HEK293 (cell line): ENCODE results near the gene BAG1.
A peak's percentile ranks its signal among the peaks of the same experiment; 100 is the strongest.

Experiments used
- BCL11B ChIP-seq: fragments of 450-650 bp; formaldehyde crosslinking; IDR thresholded peaks from 2 replicates; pipeline ENCODE4 v1.5.1; 2016; ENCODE audit warnings: low read depth, missing biosample characterization, missing genetic modification characterization
- FEZF1 ChIP-seq: fragments of 450-650 bp; formaldehyde crosslinking; IDR thresholded peaks from 2 replicates; pipeline ENCODE4 v1.5.1; 2016; ENCODE audit warnings: missing biosample characterization, missing genetic modification characterization
- GLIS1 ChIP-seq: fragments of 450-650 bp; formaldehyde crosslinking; IDR thresholded peaks from 2 replicates; pipeline ENCODE4 v1.5.1; 2016; ENCODE audit warnings: missing biosample characterization, missing genetic modification characterization
- KLF10 ChIP-seq: fragments of 450-650 bp; IDR thresholded peaks from 2 replicates; pipeline ENCODE4 v1.5.1; 2018; ENCODE audit warnings: missing biosample characterization, mild to moderate bottlenecking, missing genetic modification characterization
- RBAK ChIP-seq: fragments of 450-650 bp; formaldehyde crosslinking; IDR thresholded peaks from 2 replicates; pipeline ENCODE4 v1.5.1; 2016; ENCODE audit warnings: missing biosample characterization, missing genetic modification characterization
- SCRT1 ChIP-seq: fragments of 450-650 bp; formaldehyde crosslinking; IDR thresholded peaks from 2 replicates; pipeline ENCODE4 v1.5.1; 2016; ENCODE audit warnings: missing biosample characterization, missing genetic modification characterization, borderline replicate concordance
- SP2 ChIP-seq: fragments of 450-650 bp; formaldehyde crosslinking; IDR thresholded peaks from 2 replicates; pipeline ENCODE4 v1.5.1; 2016; ENCODE audit warnings: missing biosample characterization, missing genetic modification characterization
- YY2 ChIP-seq: fragments of 450-650 bp; formaldehyde crosslinking; IDR thresholded peaks from 2 replicates; pipeline ENCODE4 v1.5.1; 2016; ENCODE audit warnings: missing biosample characterization, missing genetic modification characterization
- ZBTB48 ChIP-seq: fragments of 450-650 bp; formaldehyde crosslinking; IDR thresholded peaks from 2 replicates; pipeline ENCODE4 v1.5.1; 2016; ENCODE audit warnings: missing biosample characterization, missing genetic modification characterization
- ZBTB7A ChIP-seq: fragments of 450-650 bp; formaldehyde crosslinking; IDR thresholded peaks from 2 replicates; pipeline ENCODE4 v1.5.1; 2016; ENCODE audit warnings: low read depth, missing biosample characterization, missing genetic modification characterization
- ZFP69B ChIP-seq: fragments of 450-650 bp; formaldehyde crosslinking; IDR thresholded peaks from 2 replicates; pipeline ENCODE4 v1.5.1; 2016; ENCODE audit warnings: missing biosample characterization, missing genetic modification characterization
- ZNF121 ChIP-seq: fragments of 450-650 bp; formaldehyde crosslinking; IDR thresholded peaks from 2 replicates; pipeline ENCODE4 v1.5.1; 2016; ENCODE audit warnings: missing biosample characterization, missing genetic modification characterization
- ZNF146 ChIP-seq: fragments of 450-650 bp; formaldehyde crosslinking; IDR thresholded peaks from 2 replicates; pipeline ENCODE4 v1.5.1; 2016; ENCODE audit warnings: missing biosample characterization, missing genetic modification characterization
- ZNF155 ChIP-seq: fragments of 450-650 bp; formaldehyde crosslinking; IDR thresholded peaks from 2 replicates; pipeline ENCODE4 v1.5.1; 2016; ENCODE audit warnings: missing biosample characterization, missing genetic modification characterization
- ZNF211 ChIP-seq: fragments of 450-650 bp; formaldehyde crosslinking; IDR thresholded peaks from 2 replicates; pipeline ENCODE4 v1.5.1; 2016; ENCODE audit warnings: low read depth, missing biosample characterization, missing genetic modification characterization
- ZNF221 ChIP-seq: fragments of 450-650 bp; formaldehyde crosslinking; IDR thresholded peaks from 2 replicates; pipeline ENCODE4 v1.5.1; 2017; ENCODE audit warnings: missing biosample characterization, missing genetic modification characterization, borderline replicate concordance
- ZNF24 ChIP-seq: fragments of 450-650 bp; formaldehyde crosslinking; IDR thresholded peaks from 2 replicates; pipeline ENCODE4 v1.5.1; 2016; ENCODE audit warnings: missing biosample characterization, missing genetic modification characterization
- ZNF311 ChIP-seq: fragments of 450-650 bp; formaldehyde crosslinking; IDR thresholded peaks from 2 replicates; pipeline ENCODE4 v1.5.1; 2017; ENCODE audit warnings: missing biosample characterization, missing genetic modification characterization, borderline replicate concordance
- ZNF341 ChIP-seq: fragments of 450-650 bp; formaldehyde crosslinking; IDR thresholded peaks from 2 replicates; pipeline ENCODE4; 2016; ENCODE audit warnings: low read depth, missing biosample characterization, missing genetic modification characterization
- ZNF501 ChIP-seq: fragments of 450-650 bp; formaldehyde crosslinking; IDR thresholded peaks from 2 replicates; pipeline ENCODE4 v1.5.1; 2016; ENCODE audit warnings: missing biosample characterization, missing genetic modification characterization
- ZNF560 ChIP-seq: fragments of 450-650 bp; formaldehyde crosslinking; IDR thresholded peaks from 2 replicates; pipeline ENCODE4 v1.5.1; 2017; ENCODE audit warnings: missing biosample characterization, missing genetic modification characterization, borderline replicate concordance
- ZNF561 ChIP-seq: fragments of 450-650 bp; IDR thresholded peaks from 2 replicates; pipeline ENCODE4 v1.5.1; 2018; ENCODE audit warnings: missing biosample characterization, missing genetic modification characterization, borderline replicate concordance
- ZNF660 ChIP-seq: fragments of 450-650 bp; IDR thresholded peaks from 2 replicates; pipeline ENCODE4 v1.5.1; 2018; ENCODE audit warnings: missing biosample characterization, mild to moderate bottlenecking, missing genetic modification characterization
- ZNF747 ChIP-seq: fragments of 450-650 bp; formaldehyde crosslinking; IDR thresholded peaks from 2 replicates; pipeline ENCODE4 v1.5.1; 2016; ENCODE audit warnings: missing biosample characterization, missing genetic modification characterization
- ZNF791 ChIP-seq: fragments of 450-650 bp; formaldehyde crosslinking; IDR thresholded peaks from 2 replicates; pipeline ENCODE4 v1.5.1; 2016; ENCODE audit warnings: missing biosample characterization, missing genetic modification characterization
- ZSCAN30 ChIP-seq: fragments of 450-650 bp; IDR thresholded peaks from 2 replicates; pipeline ENCODE4 v1.5.1; 2018; ENCODE audit warnings: missing biosample characterization, mild to moderate bottlenecking, missing genetic modification characterization, moderate library complexity
- TF ChIP-seq, protein P1 (sequence below): fragments of 450-650 bp; formaldehyde crosslinking; IDR thresholded peaks from 2 replicates; pipeline ENCODE4 v1.5.1; 2016; ENCODE audit warnings: missing biosample characterization, missing genetic modification characterization
- TF ChIP-seq, protein P2 (sequence below): fragments of 450-650 bp; formaldehyde crosslinking; IDR thresholded peaks from 2 replicates; pipeline ENCODE4 v1.5.1; 2016; ENCODE audit warnings: missing biosample characterization, missing genetic modification characterization, low read depth
- TF ChIP-seq, protein P3 (sequence below): fragments of 450-650 bp; formaldehyde crosslinking; IDR thresholded peaks from 2 replicates; pipeline ENCODE4 v1.5.1; 2016; ENCODE audit warnings: missing biosample characterization, missing genetic modification characterization
- TF ChIP-seq, protein P4 (sequence below): fragments of 450-650 bp; formaldehyde crosslinking; IDR thresholded peaks from 2 replicates; pipeline ENCODE4 v1.5.1; 2016; ENCODE audit warnings: missing biosample characterization, missing genetic modification characterization
- TF ChIP-seq, protein P5 (sequence below): fragments of 450-650 bp; formaldehyde crosslinking; IDR thresholded peaks from 2 replicates; pipeline ENCODE4 v1.5.1; 2016; ENCODE audit warnings: missing biosample characterization, missing genetic modification characterization
- TF ChIP-seq, protein P6 (sequence below): sonication (generic); formaldehyde crosslinking; IDR thresholded peaks from 2 replicates; pipeline ENCODE4 v1.8.1; 2022; ENCODE audit warnings: mild to moderate bottlenecking, moderate library complexity, missing genetic modification reagents

Gene BAG1

DNA sequence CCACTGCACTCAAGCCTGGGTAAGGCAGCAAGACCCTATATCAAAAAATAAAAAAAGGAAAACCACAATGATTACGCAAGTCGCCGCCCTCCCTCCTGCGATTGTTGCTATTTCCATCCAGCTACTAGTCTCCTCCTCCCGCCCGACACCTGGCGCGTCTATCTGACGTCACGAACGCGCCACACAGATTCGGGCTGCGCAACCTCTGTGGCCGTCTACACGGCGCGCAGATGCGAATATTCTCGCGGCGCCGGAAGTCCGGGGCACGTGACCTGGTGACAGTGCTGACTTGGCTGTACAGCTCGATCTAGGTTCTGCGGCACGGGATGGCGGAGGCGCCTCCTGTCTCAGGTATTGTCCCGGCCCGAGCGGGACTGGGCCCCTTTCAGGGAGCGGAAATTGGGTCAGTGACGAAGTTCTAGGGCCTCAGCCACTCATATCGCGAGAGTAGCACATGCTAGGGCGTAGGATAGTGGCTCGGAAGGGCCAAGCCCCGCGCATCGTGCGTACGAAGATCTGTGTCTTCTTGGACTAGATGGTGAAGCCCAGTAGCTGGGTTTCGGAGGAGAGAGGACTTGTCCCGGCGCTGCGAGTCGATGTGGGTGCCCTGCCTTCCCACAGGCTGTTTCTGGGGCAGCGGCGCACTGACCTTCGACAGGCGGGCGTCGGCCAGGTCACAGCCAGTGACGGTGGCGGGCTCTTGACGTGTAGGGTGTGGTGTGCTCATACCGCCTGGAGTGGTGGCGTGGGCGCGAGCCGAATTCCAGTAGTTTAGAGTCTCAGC, 25.9 kb upstream of the BAG1 start, which contains the start of gene NFX1 (continued):
- TF ChIP-seq SCRT1 (tag by site-specific recombination) (no peak), ZBTB7A (tag by site-specific recombination) (no peak), GLIS1 (no peak; the same call in 1 of the 2 replicates), BCL11B (tag by site-specific recombination) (no peak), ZNF311 (tag by site-specific recombination) (no peak), ZNF155 (no peak), KLF10 (tag by site-specific recombination) (no peak), ZNF501 (tag by site-specific recombination) (peak; percentile 84), YY2 (tag by site-specific recombination) (peak; percentile 69), ZNF561 (tag by site-specific recombination) (no peak), ZNF341 (tag by site-specific recombination) (peak; percentile 67), ZSCAN30 (tag by site-specific recombination) (peak; percentile 69; the same call in 1 of the 2 replicates), ZFP69B (tag by site-specific recombination) (no peak), ZNF791 (no peak), ZNF146 (tag by site-specific recombination) (no peak), ZNF121 (tag by site-specific recombination) (no peak), ZNF560 (tag by site-specific recombination) (no peak), FEZF1 (no peak; the same call in 1 of the 2 replicates), ZNF747 (no peak), ZNF660 (tag by site-specific recombination) (no peak; the same call in 1 of the 2 replicates), ZNF211 (tag by site-specific recombination) (no peak), ZNF221 (tag by site-specific recombination) (no peak), ZBTB48 (tag by site-specific recombination) (no peak), SP2 (tag by site-specific recombination) (peak; percentile 71), RBAK (tag by site-specific recombination) (no peak), ZNF24 (0 out of 2 replicates have a peak, but pooled peaks have one; percentile 38)
- TF ChIP-seq, protein P1, sequence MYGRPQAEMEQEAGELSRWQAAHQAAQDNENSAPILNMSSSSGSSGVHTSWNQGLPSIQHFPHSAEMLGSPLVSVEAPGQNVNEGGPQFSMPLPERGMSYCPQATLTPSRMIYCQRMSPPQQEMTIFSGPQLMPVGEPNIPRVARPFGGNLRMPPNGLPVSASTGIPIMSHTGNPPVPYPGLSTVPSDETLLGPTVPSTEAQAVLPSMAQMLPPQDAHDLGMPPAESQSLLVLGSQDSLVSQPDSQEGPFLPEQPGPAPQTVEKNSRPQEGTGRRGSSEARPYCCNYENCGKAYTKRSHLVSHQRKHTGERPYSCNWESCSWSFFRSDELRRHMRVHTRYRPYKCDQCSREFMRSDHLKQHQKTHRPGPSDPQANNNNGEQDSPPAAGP (tag by site-specific recombination), result 0 out of 2 replicates have a peak, but pooled peaks have one; percentile 29
- TF ChIP-seq, protein P2, sequence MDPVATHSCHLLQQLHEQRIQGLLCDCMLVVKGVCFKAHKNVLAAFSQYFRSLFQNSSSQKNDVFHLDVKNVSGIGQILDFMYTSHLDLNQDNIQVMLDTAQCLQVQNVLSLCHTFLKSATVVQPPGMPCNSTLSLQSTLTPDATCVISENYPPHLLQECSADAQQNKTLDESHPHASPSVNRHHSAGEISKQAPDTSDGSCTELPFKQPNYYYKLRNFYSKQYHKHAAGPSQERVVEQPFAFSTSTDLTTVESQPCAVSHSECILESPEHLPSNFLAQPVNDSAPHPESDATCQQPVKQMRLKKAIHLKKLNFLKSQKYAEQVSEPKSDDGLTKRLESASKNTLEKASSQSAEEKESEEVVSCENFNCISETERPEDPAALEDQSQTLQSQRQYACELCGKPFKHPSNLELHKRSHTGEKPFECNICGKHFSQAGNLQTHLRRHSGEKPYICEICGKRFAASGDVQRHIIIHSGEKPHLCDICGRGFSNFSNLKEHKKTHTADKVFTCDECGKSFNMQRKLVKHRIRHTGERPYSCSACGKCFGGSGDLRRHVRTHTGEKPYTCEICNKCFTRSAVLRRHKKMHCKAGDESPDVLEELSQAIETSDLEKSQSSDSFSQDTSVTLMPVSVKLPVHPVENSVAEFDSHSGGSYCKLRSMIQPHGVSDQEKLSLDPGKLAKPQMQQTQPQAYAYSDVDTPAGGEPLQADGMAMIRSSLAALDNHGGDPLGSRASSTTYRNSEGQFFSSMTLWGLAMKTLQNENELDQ (tag by site-specific recombination), result no peak
- TF ChIP-seq, protein P3, sequence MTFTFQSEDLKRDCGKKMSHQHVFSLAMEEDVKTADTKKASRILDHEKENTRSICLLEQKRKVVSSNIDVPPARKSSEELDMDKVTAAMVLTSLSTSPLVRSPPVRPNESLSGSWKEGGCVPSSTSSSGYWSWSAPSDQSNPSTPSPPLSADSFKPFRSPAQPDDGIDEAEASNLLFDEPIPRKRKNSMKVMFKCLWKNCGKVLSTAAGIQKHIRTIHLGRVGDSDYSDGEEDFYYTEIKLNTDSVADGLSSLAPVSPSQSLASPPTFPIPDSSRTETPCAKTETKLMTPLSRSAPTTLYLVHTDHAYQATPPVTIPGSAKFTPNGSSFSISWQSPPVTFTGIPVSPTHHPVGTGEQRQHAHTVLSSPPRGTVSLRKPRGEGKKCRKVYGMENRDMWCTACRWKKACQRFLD (tag by site-specific recombination), result no peak
- TF ChIP-seq, protein P4, sequence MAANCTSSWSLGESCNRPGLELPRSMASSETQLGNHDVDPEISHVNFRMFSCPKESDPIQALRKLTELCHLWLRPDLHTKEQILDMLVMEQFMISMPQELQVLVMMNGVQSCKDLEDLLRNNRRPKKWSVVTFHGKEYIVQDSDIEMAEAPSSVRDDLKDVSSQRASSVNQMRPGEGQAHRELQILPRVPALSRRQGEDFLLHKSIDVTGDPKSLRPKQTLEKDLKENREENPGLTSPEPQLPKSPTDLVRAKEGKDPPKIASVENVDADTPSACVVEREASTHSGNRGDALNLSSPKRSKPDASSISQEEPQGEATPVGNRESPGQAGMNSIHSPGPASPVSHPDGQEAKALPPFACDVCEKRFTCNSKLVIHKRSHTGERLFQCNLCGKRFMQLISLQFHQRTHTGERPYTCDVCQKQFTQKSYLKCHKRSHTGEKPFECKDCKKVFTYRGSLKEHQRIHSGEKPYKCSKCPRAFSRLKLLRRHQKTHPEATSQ (tag by site-specific recombination), result no peak
- TF ChIP-seq, protein P5, sequence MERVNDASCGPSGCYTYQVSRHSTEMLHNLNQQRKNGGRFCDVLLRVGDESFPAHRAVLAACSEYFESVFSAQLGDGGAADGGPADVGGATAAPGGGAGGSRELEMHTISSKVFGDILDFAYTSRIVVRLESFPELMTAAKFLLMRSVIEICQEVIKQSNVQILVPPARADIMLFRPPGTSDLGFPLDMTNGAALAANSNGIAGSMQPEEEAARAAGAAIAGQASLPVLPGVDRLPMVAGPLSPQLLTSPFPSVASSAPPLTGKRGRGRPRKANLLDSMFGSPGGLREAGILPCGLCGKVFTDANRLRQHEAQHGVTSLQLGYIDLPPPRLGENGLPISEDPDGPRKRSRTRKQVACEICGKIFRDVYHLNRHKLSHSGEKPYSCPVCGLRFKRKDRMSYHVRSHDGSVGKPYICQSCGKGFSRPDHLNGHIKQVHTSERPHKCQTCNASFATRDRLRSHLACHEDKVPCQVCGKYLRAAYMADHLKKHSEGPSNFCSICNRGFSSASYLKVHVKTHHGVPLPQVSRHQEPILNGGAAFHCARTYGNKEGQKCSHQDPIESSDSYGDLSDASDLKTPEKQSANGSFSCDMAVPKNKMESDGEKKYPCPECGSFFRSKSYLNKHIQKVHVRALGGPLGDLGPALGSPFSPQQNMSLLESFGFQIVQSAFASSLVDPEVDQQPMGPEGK (tag by site-specific recombination), result no peak; the same call in 1 of the 2 replicates
- TF ChIP-seq, protein P6, sequence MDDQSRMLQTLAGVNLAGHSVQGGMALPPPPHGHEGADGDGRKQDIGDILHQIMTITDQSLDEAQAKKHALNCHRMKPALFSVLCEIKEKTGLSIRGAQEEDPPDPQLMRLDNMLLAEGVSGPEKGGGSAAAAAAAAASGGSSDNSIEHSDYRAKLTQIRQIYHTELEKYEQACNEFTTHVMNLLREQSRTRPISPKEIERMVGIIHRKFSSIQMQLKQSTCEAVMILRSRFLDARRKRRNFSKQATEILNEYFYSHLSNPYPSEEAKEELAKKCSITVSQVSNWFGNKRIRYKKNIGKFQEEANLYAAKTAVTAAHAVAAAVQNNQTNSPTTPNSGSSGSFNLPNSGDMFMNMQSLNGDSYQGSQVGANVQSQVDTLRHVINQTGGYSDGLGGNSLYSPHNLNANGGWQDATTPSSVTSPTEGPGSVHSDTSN (CRISPR knock-in tag), result peak; percentile 64; the same call in 1 of the 2 replicates
